NCI-H2107 treated with DMSO at 0.1 percent for 48 hours (cell line): ENCODE data around the gene NKIRAS2.

Experiments
- DNase-seq: peaks from one replicate; lab custom pipeline; 2025; ENCODE audit not compliant: unreplicated experiment; lab: John Stamatoyannopoulos, UW

NKIRAS2 gene

DNA sequence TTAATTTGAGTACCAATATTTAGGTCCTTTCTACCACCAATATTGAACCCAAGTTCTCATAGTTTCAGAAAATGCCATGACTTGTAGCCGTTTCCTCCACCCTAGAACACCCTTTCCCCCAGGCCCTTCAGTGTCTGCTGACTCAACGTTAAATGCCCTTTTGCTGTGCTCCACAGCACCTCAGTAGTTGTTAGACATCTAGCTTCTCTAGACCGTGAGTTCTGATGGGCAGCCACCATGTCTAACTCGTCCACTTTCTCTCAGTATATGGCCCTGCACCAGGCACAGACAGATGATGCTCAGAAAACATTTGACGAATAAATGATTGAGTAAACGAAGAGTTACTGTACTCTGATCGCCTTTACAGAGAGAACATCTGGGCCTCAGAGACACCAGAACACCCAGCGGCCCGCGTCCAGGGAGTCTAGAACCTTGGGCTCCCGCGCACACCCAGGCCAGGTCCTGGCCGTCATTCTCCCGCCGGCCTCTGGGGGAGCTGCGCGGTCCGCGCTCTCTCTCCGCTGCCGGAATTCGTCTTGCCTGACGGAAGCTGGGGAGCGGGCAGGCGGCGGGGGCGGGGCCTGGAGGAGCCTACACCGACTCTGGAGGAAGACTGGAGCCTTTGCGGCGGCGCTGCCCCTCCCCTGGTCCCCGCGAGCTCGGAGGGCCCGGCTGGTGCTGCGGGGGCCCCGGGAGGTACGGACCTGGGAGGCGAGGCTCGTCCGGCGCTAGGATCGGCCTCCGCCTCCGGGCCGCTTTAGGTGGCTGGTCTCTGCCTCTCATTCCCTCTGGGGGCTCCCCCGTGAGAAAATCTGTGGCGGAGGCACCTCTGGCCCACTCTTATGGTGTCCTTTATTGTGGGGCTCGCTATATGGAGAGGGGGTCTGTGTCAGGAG is at the start of gene NKIRAS2:
NKIRAS2 (plus strand) TSS at position 582 of the 896 bp plus-strand sequence. CDS start 1,488 bp downstream, outside the sequence.
- DNase-seq: peak; percentile 75

DNA sequence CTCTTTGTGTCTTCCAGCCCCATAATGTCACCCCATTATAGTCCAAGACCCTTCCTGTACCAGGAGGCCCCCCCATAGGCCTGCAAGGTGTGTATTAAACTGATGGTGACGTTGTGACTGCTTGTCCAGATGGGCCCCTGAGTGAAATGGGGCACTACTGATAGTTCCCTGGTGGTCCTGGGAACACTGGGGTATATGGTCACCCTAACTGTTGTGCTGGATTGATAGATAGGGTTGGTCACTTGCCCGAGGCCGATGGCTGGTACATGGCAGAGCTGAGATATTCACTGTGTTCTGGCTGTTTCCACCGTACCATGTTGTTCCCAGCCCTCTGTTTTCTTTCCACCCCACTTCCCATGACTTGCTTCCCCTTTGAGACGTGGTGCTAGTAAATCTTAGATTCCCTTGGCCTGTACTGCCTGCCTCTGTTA is 49.0 kb upstream of the NKIRAS2 start:
- DNase-seq: no peak

DNA sequence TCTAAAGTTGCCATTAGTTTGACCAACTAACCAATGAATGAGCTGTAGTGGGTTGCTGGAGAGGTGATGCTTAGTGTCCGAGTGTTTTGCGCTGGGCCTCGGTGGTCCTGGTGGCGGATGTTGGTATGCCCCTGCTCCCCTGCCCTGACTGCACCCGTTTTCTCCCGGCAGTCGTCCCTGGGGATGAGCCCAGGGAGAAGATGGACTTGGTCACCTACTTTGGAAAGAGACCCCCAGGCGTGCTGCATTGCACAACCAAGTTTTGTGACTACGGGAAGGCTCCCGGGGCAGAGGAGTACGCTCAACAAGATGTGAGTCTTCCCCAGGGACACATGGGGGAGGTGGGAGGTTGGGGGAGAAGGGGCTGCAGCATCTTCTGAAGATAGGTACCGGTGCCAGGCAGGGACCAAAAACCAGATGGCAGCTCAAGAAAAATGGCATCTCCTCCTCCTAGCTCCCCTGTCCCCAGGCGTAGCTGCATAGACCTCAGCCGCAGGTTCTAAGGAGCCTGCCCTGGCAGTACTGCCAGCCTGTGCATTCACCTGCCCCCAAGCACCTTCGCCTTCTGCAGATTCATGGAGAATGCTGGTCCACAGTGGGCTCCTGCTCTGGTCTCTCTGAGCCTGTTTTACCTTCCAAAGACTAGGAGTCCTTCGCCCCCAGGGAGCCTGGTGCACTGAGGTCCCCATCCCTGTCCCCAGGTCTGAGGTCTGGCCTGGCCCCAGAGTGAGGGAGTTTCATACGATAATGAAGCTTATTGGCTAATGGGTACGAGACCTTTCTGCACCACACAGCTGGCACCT is 48.0 kb upstream of the NKIRAS2 start:
- no peak for DNase-seq

DNA sequence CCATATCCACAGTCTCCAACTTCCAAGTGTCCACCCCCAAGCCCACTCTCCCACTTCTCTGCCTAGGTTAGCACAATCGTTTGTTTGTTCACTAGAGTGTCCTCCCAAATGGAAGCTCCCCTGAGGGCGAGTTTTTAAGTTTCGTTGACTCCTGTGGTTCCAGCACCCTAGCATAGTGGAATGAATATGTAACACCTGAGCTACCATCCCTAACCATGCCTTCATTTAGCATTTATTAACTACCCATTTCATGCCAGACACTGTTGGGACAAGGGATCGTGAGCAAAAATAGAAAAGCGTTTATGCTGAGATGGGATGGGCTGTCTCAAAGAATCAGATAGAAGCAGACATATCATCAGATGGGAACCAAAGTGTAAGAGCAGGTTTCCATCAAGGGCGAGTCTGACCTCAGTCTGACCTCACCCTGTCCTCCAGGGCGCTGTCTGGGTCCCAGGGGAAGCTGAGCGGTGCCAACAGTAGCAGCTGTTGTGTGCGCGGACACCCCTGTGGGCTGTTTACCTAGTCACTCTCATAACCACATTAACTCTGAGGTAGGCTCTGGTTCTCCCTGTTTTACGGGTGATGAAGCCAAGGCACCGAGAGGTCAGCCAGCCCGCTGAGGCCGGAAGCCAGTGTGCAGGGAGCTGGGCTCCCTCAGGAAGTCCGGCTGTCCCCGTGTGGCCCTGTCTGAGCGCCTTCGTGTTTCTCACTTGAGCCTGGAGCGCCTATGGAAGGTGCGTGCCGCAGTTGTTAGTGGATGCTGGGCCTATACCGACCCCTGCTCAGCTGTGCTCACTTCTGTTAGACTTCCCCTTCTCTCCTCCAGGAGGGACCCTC is 47.1 kb upstream of the NKIRAS2 start:
- DNase-seq: peak; percentile 72

DNA sequence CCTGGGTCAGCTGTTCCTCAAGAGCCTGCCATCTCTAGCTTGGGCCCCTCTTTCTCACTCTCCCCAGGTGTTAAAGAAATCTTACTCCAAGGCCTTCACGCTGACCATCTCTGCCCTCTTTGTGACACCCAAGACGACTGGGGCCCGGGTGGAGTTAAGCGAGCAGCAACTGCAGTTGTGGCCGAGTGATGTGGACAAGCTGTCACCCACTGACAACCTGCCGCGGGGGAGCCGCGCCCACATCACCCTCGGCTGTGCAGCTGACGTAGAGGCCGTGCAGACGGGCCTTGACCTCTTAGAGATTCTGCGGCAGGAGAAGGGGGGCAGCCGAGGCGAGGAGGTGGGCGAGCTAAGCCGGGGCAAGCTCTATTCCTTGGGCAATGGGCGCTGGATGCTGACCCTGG is 46.5 kb upstream of the NKIRAS2 start:
- no peak for DNase-seq

DNA sequence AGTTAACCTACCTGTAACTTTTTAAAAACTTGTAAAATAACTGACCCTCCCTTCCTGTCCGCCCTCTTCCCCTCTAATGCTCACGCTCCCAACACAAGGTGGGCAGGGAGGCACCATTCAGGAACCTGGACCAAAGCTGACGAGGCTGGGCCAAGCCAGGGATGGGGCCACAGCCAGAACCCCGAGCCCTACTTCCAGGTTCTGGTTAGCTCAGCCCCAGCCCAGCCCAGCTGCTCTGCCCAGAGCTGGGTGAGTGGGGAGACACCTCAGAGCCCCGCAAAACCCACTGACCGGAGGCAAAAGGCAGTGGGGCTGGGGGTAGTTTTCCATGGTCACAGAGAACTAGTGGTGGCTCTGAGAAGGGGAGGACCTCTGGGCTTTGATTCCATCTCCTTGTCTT is 45.9 kb upstream of the NKIRAS2 start:
- no peak for DNase-seq

DNA sequence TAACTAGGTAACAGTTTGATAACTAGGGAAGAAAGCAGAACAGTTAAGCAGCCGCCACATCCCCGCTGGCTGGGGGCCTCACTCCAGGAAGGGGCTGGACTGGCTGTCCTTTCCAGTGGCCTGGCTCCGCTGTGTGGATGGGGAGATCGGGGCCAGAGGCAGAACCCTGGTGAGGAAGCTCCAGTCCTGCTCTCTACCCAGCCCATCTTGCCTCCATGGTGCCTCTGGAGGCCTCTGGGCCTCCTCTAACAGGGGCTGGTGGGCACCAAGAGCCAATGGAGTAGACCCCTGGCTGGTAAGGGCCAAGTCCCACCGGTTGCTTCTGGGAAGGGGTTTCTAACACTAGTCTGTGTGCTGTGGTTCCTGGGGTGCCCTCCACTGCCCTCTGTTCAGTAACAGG is 45.2 kb upstream of the NKIRAS2 start:
- no peak for DNase-seq

DNA sequence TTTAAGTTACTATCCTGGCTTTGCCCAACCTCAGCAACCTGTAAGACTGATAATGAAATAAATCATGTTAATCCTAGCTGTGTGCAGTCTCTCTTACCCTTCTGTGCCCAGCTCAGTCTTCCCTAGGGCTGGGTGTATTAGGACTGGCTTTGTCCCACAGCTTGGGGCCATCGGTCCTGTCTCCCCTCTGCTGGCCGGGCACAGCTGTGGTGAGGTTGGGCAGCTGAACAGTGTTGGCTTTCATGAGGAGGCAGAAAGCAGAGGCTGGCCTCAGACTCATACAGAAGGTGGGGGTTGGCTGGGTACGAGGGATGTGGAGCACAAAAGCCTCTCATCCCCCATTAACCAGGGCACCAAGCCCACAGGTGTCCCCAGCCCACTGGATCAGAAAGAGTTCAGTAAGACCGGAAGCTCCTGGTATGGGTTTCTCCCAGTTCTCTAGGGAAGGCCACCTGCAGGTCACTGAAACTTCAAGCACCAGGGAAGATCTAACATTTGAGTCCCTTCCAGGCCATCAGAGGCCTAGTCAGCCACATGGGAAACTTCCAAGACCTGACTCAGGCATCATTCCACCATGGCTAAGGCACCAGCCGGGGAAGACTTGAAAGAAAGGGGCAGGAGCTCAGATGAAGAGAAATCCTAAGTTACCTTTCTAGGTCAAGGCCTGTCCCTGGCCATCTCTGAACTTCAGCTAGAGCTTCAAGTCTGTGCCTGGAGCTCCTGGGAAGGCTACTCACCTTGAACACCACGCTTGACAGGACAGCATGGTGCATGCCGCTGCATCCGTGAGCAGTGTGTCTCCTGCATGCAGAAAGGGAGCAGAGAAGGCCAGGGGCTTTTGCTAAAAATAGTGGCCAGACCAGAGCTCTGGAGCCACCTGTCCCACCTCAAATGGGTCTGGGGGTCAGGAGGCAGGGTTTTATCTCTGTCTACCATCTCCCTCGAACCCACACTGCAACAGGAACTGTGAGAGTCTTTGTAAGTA is 44.5 kb upstream of the NKIRAS2 start:
- no peak for DNase-seq

DNA sequence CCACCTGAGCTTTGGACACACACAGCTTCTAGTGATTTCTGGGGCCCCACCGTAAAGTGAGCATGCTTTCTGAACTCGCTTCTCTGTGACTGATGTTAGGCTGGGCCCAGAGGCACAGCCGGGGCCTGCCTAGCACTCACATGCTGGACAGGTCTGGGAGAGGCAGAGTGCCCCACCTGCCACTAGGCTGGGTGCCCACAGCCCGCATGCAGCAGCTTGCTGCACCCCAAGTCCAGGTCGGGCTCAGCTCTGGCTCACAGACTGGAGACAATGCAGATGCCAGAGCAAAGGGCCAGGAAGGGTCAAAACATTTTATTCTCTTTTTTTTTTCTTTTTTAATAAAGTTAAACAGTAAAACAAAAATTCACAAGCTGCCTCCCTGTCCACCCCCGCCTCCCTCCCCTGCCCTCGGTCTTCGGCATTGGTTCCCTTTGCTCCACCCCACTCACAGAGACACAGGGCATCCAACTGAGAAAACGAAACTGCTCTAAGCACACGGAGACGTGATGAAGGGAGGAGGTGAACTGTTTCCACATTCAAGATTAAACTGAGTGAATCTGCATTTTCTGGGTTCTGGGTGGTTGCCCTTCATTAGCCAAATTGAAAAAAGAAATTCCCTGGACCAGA is 43.6 kb upstream of the NKIRAS2 start:
- no peak for DNase-seq

DNA sequence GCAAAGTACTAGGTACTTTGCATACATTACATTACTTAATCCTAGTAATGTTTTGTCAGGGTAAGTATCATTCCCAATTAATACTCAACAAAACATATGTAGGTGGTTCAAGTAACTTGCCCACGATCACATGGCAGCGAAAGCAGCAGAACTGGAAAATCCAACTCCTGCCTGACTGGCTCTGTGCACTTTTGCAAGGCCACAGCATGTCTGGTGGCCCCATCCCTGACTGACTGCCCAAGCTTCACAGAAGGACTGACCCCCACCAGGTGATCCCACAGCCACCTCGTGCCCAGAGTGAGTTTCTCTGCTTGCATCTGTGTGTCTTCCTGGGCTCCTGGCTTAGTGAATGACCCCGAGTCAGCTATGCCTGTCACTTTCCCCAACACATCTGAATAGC is 41.9 kb upstream of the NKIRAS2 start:
- DNase-seq: no peak

DNA sequence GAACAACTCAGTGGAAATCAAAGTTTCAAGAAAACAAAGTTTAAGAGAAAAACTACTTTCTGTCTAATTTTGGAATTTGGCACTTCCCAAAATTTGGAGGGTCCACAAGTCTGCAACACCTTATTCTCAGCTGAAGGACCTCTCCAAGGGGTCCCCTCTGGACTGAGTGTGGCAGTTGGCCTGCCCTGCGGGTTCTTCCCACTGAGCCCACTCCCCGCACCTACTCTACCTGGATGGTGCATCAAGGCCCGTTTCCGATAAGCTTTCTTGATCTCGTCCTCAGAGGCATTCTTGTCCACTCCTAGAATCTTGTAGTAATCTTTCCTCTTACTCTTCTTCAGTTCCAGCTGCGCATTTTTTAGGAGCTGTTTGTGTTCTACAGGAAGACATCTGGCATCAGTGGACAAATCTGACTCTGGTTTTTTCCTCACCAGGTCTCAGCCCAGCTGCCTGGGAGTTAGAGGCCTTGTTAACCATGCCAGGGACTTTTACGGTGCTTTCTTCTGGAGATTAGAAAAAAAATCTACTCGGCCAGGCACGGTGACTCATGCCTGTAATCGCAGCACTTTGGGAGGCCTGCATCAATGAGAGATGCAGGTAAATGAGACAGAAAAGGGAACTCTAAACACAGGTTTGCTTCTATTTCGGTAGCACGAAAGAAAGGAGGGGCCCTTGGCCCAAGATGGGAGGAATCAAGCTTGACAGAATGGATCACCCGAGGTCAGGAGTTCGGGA is 37.7 kb upstream of the NKIRAS2 start:
- DNase-seq: no peak

DNA sequence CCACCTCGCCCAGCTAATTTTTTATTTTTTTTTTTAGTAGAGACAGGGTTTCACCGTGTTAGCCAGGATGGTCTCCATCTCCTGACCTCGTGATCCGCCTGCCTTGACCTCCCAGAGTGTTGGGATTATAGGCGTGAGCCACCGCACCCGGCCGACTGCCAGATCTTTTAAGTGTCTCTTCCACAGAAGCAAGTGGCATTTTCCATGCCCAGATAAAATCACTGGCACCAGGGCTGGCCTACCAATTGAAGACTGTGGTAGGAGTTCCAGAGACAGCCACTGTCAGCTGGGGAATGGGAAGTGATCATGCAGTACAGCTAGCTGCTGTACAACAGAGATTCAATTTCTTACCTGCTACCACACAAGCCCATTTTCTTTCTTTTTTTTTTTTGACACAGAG is 35.4 kb upstream of the NKIRAS2 start:
- no peak for DNase-seq

DNA sequence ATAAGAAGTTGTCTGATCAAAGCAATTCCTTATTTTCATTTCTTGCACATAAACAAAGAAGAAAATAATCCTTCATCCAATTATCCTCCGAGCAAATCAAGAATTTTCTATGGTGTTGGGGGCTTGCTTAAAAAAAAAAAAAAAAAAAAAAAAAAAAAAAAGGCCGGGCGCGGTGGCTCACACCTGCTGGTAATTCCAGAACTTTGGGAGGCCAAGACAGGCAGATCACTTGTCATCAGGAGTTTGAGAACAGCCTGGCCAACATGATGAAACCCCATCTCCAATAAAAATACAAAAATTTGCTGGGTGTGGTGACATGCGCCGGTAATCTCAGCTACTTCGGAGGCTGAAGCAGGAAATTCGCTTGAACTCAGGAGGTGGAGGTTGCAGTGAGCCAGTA is 34.0 kb upstream of the NKIRAS2 start:
- no peak for DNase-seq

DNA sequence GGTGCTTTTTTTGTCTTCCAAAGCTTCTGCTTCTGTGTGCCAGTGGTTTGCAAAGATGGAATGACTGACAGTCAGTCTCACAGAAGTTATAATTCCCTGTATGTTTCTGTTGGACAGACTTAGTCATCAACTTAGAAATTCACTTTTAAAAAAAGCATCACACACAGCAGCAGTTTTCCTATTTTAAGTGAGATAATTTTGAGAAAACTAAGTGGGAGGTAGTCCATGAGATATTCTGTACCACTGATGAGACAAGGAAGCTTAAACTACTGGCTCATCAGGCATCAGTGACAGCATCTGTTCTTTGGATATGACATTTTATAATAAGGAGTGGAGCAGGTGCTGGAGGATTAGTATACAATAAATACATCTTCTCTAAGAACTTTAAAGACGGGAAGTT is 33.3 kb upstream of the NKIRAS2 start:
- DNase-seq: no peak

DNA sequence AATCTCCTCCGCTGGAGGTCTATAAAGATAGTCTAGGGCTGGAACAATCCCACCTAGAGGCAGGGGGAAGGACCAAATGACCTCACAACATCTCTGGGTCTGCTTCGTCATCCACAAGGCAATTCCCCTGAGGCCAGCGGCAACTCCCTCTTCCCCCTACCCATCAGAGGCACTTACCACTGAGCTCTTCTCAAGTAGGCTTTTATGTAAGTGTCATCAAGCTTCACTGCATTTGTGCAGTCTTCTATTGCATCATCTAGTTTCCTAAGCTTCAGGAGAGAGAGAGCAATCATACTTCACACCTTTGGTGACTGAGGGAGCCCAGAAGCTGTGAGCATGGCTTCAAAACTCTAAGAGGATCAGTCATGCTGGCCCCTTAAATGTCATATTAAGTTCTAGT is 32.2 kb upstream of the NKIRAS2 start:
- DNase-seq: peak; percentile 23

DNA sequence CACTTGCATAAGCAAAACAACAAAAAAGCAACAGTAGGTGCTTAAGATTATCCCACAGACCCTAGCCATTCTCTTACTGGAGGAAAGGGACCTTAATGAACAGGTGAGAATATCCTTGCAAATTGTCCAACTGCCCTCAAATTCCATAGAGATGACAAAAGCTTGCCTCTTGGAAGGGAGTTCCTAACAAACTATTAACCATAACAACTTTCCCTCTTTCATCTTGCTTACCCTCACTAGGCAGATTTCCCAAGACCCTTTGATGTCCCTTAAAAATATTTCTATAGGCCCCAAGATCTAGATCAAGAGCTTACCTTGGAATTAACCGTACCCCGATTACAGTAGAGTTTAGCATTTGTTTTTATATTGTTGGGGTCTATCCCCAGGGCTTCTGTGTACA is 31.5 kb upstream of the NKIRAS2 start:
- DNase-seq: no peak

DNA sequence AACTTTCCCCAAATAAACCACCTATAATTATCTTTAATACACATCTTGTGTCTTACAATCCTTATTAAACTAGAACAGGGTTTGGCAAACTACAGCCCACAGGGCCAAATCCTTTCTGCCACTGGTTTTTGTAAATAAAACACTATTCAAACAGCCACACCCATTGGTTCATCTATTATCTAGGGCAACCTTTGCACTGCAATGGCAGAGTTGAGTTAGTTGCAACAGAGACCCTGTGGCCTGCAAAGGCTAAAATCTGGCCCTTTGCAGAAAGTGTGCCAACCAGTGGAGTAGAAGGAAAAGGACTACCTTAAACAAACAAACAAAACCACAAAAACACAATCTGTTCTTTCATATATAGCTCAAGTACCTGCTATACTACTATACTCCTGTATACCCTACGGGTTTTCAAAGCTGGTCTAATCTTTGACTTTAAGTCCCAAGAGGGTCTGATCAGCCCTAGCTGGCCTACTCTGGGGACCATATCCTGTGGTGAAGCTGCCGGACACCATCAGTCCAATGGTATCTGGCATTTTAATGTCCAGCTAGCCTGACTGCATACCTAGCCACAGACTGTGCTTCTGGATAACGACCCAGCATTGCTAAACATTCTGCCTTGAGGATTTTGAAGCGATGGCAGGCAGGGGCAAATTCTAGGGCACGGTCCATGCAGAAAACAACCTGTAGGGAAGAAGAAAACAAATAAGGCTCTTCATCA is 30.0 kb upstream of the NKIRAS2 start:
- DNase-seq: no peak

DNA sequence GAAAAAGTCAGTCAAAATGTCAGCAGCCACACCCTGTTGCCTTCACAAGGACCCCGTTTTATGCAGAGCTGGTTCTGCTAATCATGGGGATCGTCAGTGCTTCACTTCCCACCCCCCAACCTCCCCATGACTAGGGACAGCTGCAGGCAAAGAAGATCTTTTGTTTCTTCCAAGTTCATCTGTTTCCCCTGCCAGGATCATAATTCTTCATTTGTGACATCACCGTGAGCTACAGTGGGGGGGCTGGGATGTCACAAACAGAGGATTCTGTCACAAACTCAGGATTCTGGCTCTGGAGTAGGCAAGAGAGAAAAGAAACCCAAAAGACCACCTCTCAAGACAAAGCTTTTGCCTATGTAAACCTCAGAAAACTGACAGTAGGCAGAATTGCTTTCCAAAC is 27.3 kb upstream of the NKIRAS2 start:
- DNase-seq: no peak
